Endothelial cell of umbilical vein (primary cell): ENCODE results near the gene TMEM270. TPM values are rescaled to one million over a fixed set of nuclear protein-coding genes. Genes with fewer than 3 reads are reported as not detected.

Source experiments
- BruUV-seq: library from RNA; stranded (reverse); fragments of 400-500 nt; replicated peaks from 2 replicates; lab custom pipeline; 2021; lab: Mats Ljungman, UMichigan
- CTCF ChIA-PET: fragments of 300-600, 350-600 bp; sonication (Branson Sonifier 250); formaldehyde crosslinking; loops from one replicate; lab custom pipeline; 2021; ENCODE audit warnings: antibody characterized with exemption, inconsistent platforms; lab: Charles Lee
- POLR2A ChIA-PET: fragments of 300-600, 350-600 bp; sonication (Branson Sonifier 250); formaldehyde crosslinking; loops from one replicate; lab custom pipeline; 2021; ENCODE audit warnings: antibody characterized with exemption, inconsistent platforms; lab: Charles Lee
- DNase-seq: peaks from one replicate; pipeline ENCODE4 v3.0.0-alpha.2; 2011; ENCODE audit warnings: low read depth, low spot score
- FAIRE-seq: peaks from 2 replicates; lab custom pipeline; 2011; peaks lifted over from hg19 to GRCh38; lab: Jason Lieb, UNC
- H2AFZ ChIP-seq: 2 replicates; pipeline ENCODE4 v1.6.0; 2012; ENCODE audit warnings: low read depth, low read length, control low read depth, inconsistent platforms
- H3K27ac ChIP-seq: 2 replicates; pipeline ENCODE4 v1.5.1; 2011; ENCODE audit warnings: low read depth, mild to moderate bottlenecking, control low read depth, low read length, moderate library complexity; ENCODE audit not compliant: insufficient read depth
- H3K27me3 ChIP-seq, 2 experiments: 2 replicates each; pipeline versions ENCODE4 v1.6.0 to v1.6.1; 2011; ENCODE audit warnings: low read length in 2 of 2, mixed read lengths in 1 of 2; ENCODE audit not compliant: control insufficient read depth in 2 of 2, insufficient read depth in 2 of 2
- H3K36me3 ChIP-seq, 2 experiments: 2 replicates in 1 of 2; 3 replicates in 1 of 2; pipeline ENCODE4 v1.5.1; 2011; ENCODE audit warnings: low read length in 2 of 2, mild to moderate bottlenecking in 1 of 2, moderate library complexity in 1 of 2; ENCODE audit not compliant: control insufficient read depth in 2 of 2, insufficient read depth in 2 of 2; ENCODE audit errors: extremely low read depth in 1 of 2
- H3K4me1 ChIP-seq: 3 replicates; pipeline ENCODE4 v1.5.1; 2011; ENCODE audit warnings: mild to moderate bottlenecking, low read length; ENCODE audit not compliant: control insufficient read depth, insufficient read depth; ENCODE audit errors: extremely low read depth
- H3K4me2 ChIP-seq: 2 replicates; pipeline ENCODE4 v1.6.1; 2011; ENCODE audit warnings: low read length, control low read depth, mixed read lengths; ENCODE audit not compliant: insufficient read depth
- H3K4me3 ChIP-seq, 3 experiments: fragments of 200-600 bp in 1 of 3; sonication (generic), shearing (Covaris generic) in 1 of 3; replicated peaks in 1 of 3; 2 replicates each; pipeline ENCODE4 v1.5.1; 2011 to 2016; ENCODE audit warnings: control low read depth in 3 of 3, low read length in 3 of 3, mild to moderate bottlenecking in 2 of 3, inconsistent platforms in 1 of 3, low read depth in 1 of 3, moderate library complexity in 1 of 3; ENCODE audit not compliant: insufficient read depth in 1 of 3
- H3K79me2 ChIP-seq: 2 replicates; pipeline ENCODE4 v1.6.0; 2012; ENCODE audit warnings: low read length, inconsistent platforms; ENCODE audit not compliant: control insufficient read depth, insufficient read depth
- H3K9ac ChIP-seq: replicated peaks from 2 replicates; pipeline ENCODE3; 2011; ENCODE audit warnings: low read length, control low read depth; ENCODE audit not compliant: insufficient read depth; ENCODE audit errors: extremely low read depth
- H3K9me1 ChIP-seq: replicated peaks from 3 replicates; pipeline ENCODE4 v1.6.0; 2011; ENCODE audit warnings: mild to moderate bottlenecking, low read length; ENCODE audit not compliant: control insufficient read depth, insufficient read depth; ENCODE audit errors: extremely low read depth
- H3K9me3 ChIP-seq: replicated peaks from 2 replicates; pipeline ENCODE4 v1.5.1; 2012; ENCODE audit warnings: low read length, inconsistent platforms; ENCODE audit not compliant: control insufficient read depth, insufficient read depth
- H4K20me1 ChIP-seq: replicated peaks from 2 replicates; pipeline ENCODE3; 2011; ENCODE audit warnings: mild to moderate bottlenecking, low read length; ENCODE audit not compliant: control insufficient read depth, insufficient read depth; ENCODE audit errors: extremely low read depth
- EZH2 ChIP-seq: IDR thresholded peaks from 2 replicates; pipeline ENCODE4 v1.6.1; 2012; ENCODE audit warnings: borderline replicate concordance, low read depth, mild to moderate bottlenecking, moderate library complexity, low read length, inconsistent platforms; ENCODE audit not compliant: severe bottlenecking
- FOS ChIP-seq: IDR thresholded peaks from 2 replicates; pipeline ENCODE4 v1.6.1; 2011; ENCODE audit warnings: mild to moderate bottlenecking, low read length, moderate library complexity, borderline replicate concordance; ENCODE audit not compliant: insufficient read depth
- GATA2 ChIP-seq: IDR thresholded peaks from 2 replicates; pipeline ENCODE4 v1.7.0; 2011; ENCODE audit warnings: low read depth, mild to moderate bottlenecking, moderate library complexity, mixed read lengths, low read length; ENCODE audit not compliant: insufficient read length, insufficient read depth
- JUN ChIP-seq: IDR thresholded peaks from 2 replicates; pipeline ENCODE4 v1.6.1; 2011; ENCODE audit warnings: borderline replicate concordance, low read depth; ENCODE audit not compliant: insufficient read length, insufficient read depth
- MYC ChIP-seq: IDR thresholded peaks from one replicate; pipeline ENCODE4 v1.6.1; 2011; ENCODE audit warnings: mild to moderate bottlenecking, low read depth, low read length
- POLR2A ChIP-seq: IDR thresholded peaks from 2 replicates; pipeline ENCODE4 v1.6.1; 2012; ENCODE audit warnings: low read depth, mild to moderate bottlenecking, control low read depth, low read length
- POLR2AphosphoS5 ChIP-seq: IDR thresholded peaks from 2 replicates; pipeline ENCODE4 v1.6.1; 2012; ENCODE audit warnings: low read depth, mild to moderate bottlenecking, control low read depth, low read length, moderate library complexity; ENCODE audit not compliant: insufficient read depth
- dilution Hi-C: fragments of 300-500 bp; cut with MboI; formaldehyde crosslinking; loops from one replicate; pipeline ENCODE4 v1.15.0; 2019; ENCODE audit warnings: low sequenced_read_pairs; ENCODE audit not compliant: extremely low pct_ligation_motif_present
- intact Hi-C: fragments of 100-400 bp; cut with micrococcal nuclease; formaldehyde crosslinking; loops from one replicate; pipeline ENCODE4 v1.10.0; 2022
- polyA plus RNA-seq, 4 experiments: library from polyadenylated mRNA; depleted of rRNA in 3 of 4; stranded (reverse) in 3 of 4; unstranded in 1 of 4; fragments of >200 nt; gene quantifications; 2 replicates each; pipeline versions ENCODE4 v1.2.1 to v1.2.3, GENCODE V29; 2011 to 2012; ENCODE audit warnings: missing spikeins in 1 of 4
- total RNA-seq: library from RNA; stranded (reverse); gene quantifications from 2 replicates; pipeline ENCODE4 v1.2.3, GENCODE V29; 2021
- TF ChIP-seq, protein P1 (sequence below), 2 donors: IDR thresholded peaks; 1 replicate in 1 of 2; 2 replicates in 1 of 2; pipeline ENCODE4 v1.5.1; 2011; ENCODE audit warnings: low read length in 2 of 2, mild to moderate bottlenecking in 2 of 2, moderate library complexity in 2 of 2, control low read depth in 1 of 2, inconsistent platforms in 1 of 2, low read depth in 1 of 2; ENCODE audit not compliant: insufficient read depth in 1 of 2; ENCODE audit errors: extremely low read depth in 1 of 2
- TF ChIP-seq, protein P2 (sequence below): IDR thresholded peaks from 2 replicates; pipeline ENCODE4 v1.6.1; 2011; ENCODE audit not compliant: insufficient read depth, insufficient read length

Gene TMEM270
- total and polyA plus RNA-seq, 2 donors (not counting 3 experiments of a cell fraction or from before 2014, with no cell fraction given) = not detected

DNA sequence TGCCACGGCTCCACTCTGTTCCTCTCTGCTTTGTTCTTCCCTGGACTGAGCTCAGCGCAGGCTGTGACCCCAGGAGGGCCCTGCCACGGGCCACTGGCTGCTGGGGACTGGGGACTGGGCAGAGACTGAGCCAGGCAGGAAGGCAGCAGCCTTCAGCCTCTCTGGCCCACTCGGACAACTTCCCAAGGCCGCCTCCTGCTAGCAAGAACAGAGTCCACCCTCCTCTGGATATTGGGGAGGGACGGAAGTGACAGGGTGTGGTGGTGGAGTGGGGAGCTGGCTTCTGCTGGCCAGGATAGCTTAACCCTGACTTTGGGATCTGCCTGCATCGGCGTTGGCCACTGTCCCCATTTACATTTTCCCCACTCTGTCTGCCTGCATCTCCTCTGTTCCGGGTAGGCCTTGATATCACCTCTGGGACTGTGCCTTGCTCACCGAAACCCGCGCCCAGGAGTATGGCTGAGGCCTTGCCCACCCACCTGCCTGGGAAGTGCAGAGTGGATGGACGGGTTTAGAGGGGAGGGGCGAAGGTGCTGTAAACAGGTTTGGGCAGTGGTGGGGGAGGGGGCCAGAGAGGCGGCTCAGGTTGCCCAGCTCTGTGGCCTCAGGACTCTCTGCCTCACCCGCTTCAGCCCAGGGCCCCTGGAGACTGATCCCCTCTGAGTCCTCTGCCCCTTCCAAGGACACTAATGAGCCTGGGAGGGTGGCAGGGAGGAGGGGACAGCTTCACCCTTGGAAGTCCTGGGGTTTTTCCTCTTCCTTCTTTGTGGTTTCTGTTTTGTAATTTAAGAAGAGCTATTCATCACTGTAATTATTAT lies 28.9 kb upstream of the TMEM270 start:
- POLR2A ChIA-PET = interaction anchor here (0.6 kb wide), 1 partner anchor 335 kb away, joined by 8 read pairs; no protein-coding TSS in a partner anchor
- H3K9ac ChIP-seq = no peak overlapping the region
- H3K9me3 ChIP-seq = no peaks in the 10 kb centered on the region
- TF ChIP-seq EZH2 = no peak
- no peak for TF ChIP-seq POLR2AphosphoS5
- no peak for TF ChIP-seq GATA2
- TF ChIP-seq MYC = no peak
- TF ChIP-seq, protein P1, sequence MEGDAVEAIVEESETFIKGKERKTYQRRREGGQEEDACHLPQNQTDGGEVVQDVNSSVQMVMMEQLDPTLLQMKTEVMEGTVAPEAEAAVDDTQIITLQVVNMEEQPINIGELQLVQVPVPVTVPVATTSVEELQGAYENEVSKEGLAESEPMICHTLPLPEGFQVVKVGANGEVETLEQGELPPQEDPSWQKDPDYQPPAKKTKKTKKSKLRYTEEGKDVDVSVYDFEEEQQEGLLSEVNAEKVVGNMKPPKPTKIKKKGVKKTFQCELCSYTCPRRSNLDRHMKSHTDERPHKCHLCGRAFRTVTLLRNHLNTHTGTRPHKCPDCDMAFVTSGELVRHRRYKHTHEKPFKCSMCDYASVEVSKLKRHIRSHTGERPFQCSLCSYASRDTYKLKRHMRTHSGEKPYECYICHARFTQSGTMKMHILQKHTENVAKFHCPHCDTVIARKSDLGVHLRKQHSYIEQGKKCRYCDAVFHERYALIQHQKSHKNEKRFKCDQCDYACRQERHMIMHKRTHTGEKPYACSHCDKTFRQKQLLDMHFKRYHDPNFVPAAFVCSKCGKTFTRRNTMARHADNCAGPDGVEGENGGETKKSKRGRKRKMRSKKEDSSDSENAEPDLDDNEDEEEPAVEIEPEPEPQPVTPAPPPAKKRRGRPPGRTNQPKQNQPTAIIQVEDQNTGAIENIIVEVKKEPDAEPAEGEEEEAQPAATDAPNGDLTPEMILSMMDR (IDR thresholded peaks at IDR 0.05; ENCODE audit: extremely low read depth in 1 of 2, insufficient read depth in 1 of 2, low read depth in 1 of 2, low read length in 2 of 2) = no peak
- TF ChIP-seq, protein P2, sequence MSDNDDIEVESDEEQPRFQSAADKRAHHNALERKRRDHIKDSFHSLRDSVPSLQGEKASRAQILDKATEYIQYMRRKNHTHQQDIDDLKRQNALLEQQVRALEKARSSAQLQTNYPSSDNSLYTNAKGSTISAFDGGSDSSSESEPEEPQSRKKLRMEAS = no peak
- TF ChIP-seq FOS = no peak
- no peak for TF ChIP-seq POLR2A
- TF ChIP-seq JUN = no peak
- H3K9me1 ChIP-seq = no peaks in the 10 kb centered on the region
- H3K4me1 ChIP-seq = peaks cover 5% of the 10 kb centered on the region
- BruUV-seq = no TSS peak
- intact Hi-C loops = no loop called here
- H3K27me3 ChIP-seq = no peaks in the 10 kb centered on the region
- CTCF ChIA-PET = interaction anchor here (1.5 to 3.1 kb wide), 3 partner anchors 11 to 22 kb away, joined by 4 to 15 read pairs (median 5); partner anchors contain the start of gene METTL27
- no peak overlapping the region for H2AFZ ChIP-seq
- no peaks in the 10 kb centered on the region for H3K36me3 ChIP-seq
- no peaks in the 10 kb centered on the region for H4K20me1 ChIP-seq
- no peak for DNase-seq
- H3K79me2 ChIP-seq = no peaks in the 10 kb centered on the region
- dilution Hi-C loops = no loop called here
- H3K4me2 ChIP-seq = no peak overlapping the region
- no peak overlapping the region for H3K27ac ChIP-seq
- FAIRE-seq = no peak
- no peak overlapping the region for H3K4me3 ChIP-seq
